Adrenal gland (tissue), 12 donors: ENCODE measurements around the gene AK5. TPM values are rescaled to one million over a fixed set of nuclear protein-coding genes. Genes with fewer than 3 reads are reported as not detected.

Experiments used
- DNase-seq, 7 donors: peaks; one replicate each; pipeline ENCODE4 v3.0.0-alpha.2; 2019 to 2020
- H3K27ac ChIP-seq, 5 donors: fragments of 200-600 bp; sonication (generic) in 4 of 5; 1 replicate in 3 of 5; 2 replicates in 2 of 5; pipeline versions ENCODE4 v1.5.1 to v1.8.0; 2016 to 2020; ENCODE audit warnings: mild to moderate bottlenecking in 1 of 5
- H3K27me3 ChIP-seq: fragments of 200-600 bp; 2 replicates; pipeline ENCODE4 v1.8.0; 2021
- H3K36me3 ChIP-seq, 2 donors: fragments of 200-600 bp; replicated peaks in 1 of 2; 1 replicate in 1 of 2; 2 replicates in 1 of 2; pipeline versions ENCODE4 v1.5.1 to v1.8.0; 2018 to 2022
- H3K4me1 ChIP-seq, 2 donors: fragments of 200-600 bp; replicated peaks in 1 of 2; 1 replicate in 1 of 2; 2 replicates in 1 of 2; pipeline versions ENCODE4 v1.5.1 to v1.8.0; 2018 to 2021
- H3K4me3 ChIP-seq, 4 donors: fragments of 200-600 bp; sonication (generic) in 3 of 4; one replicate each; pipeline ENCODE4 v1.5.1; 2016 to 2018
- H3K9me3 ChIP-seq, 3 donors: fragments of 200-600 bp; sonication (generic) in 1 of 3; replicated peaks in 1 of 3; 1 replicate in 2 of 3; 2 replicates in 1 of 3; pipeline versions ENCODE4 v1.5.1 to v1.8.0; 2016 to 2021
- POLR2A ChIP-seq, 2 donors: fragments of 450-650 bp; IDR thresholded peaks; one replicate each; pipeline ENCODE4 v1.6.1; 2017; ENCODE audit warnings: antibody characterized with exemption in 2 of 2, mild to moderate bottlenecking in 2 of 2, moderate library complexity in 1 of 2
- WGBS, 4 donors: extraction: QIAGEN DNeasy Blood & Tissue Kit in 2 of 4; methylation state at CpG; one replicate each; pipeline versions ENCODE4 v1.1.5 to v1.1.7; 2013 to 2017; 5-methylcytosine and 5-hydroxymethylcytosine counted together
- intact Hi-C, 2 donors: fragments of 100-400 bp; cut with DNase I; formaldehyde crosslinking; loops; one replicate each; pipeline versions ENCODE4 v1.14.1 to v1.15.0; 2022 to 2023
- polyA plus RNA-seq, 3 donors: library from polyadenylated mRNA; stranded (reverse); fragments of 200-250 nt in 2 of 3; fragments of 350-450 nt in 1 of 3; fragmentation: Illumina TruSeq in 1 of 3; extraction: RNeasy Lipid Tissue Mini Kit (QIAGEN cat#74804) in 1 of 3; gene quantifications; one replicate each; pipeline ENCODE4 v1.2.3, GENCODE V29; 2013 to 2014
- total RNA-seq, 9 donors: library from RNA; depleted of rRNA in 4 of 9; stranded (reverse); fragments of >200 nt in 4 of 9; fragments of 120-200 nt in 1 of 9; fragmentation: NEBNext Ultra II Directional in 1 of 9; extraction: Animal tissue kit (Norgen Biotek cat#: 25700) in 1 of 9; gene quantifications; one replicate each; pipeline versions ENCODE4 v1.1.0 to v1.2.4, GENCODE V29; 2013 to 2023
- TF ChIP-seq, protein P1 (sequence below), 6 experiments: fragments of 450-650 bp in 4 of 6; fragments of 200-600 bp in 2 of 6; sonication (generic) in 1 of 6; IDR thresholded peaks; 1 replicate in 5 of 6; 2 replicates in 1 of 6; pipeline versions ENCODE4 v1.5.1 to v1.8.0; 2016 to 2021; ENCODE audit warnings: antibody characterized with exemption in 6 of 6, mild to moderate bottlenecking in 2 of 6, moderate library complexity in 1 of 6
- donor health status: healthy with polysubstance abuse.
- donor health status: Bipolar disorder and iron deficiency.
- donor health status: DM: yes; HTN: yes; CAD: no.
- donor health status: DM: no; HTN: no; CAD: no.
- donor health status: DM: no; HTN: no; CAD: no.
- donor health status: DM: yes; HTN: yes; CAD: no.

AK5 gene
- total and polyA plus RNA-seq, 12 donors: 0.34 to 2.3 (median 1.1) TPM; not detected in 4

DNA sequence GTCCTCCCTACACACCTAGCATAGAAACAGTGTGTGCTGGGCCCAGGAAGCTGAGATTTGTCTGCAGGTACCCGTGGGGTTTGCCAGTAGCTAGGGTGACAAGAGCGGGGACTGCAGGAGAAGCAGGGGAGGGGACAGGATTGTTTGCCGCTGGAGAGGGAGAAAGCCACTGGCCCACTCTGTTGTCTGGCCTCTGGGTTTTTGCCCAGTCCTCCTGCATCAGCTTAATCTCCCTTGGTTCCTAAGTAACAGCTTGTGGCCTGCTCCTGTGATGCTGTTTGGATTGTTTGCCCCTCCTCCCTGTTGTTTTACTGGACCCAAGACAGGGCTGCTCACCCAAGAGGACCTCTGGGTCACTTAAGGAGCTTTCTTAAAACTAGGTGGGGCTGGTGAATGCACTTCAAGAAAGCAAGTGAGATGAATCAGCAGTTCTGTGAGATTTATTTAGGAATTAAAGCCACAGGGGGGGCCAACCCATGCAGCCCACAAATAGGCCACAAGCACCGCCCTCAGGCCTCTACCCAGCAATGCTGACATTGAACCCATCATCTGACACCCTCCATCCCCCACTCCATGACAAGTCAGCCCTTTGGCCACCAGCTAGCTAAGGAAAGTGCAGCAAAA lies 257.8 kb downstream of the AK5 start:
- H3K9me3 ChIP-seq: no peaks in the 10 kb centered on the region
- TF ChIP-seq, protein P1, sequence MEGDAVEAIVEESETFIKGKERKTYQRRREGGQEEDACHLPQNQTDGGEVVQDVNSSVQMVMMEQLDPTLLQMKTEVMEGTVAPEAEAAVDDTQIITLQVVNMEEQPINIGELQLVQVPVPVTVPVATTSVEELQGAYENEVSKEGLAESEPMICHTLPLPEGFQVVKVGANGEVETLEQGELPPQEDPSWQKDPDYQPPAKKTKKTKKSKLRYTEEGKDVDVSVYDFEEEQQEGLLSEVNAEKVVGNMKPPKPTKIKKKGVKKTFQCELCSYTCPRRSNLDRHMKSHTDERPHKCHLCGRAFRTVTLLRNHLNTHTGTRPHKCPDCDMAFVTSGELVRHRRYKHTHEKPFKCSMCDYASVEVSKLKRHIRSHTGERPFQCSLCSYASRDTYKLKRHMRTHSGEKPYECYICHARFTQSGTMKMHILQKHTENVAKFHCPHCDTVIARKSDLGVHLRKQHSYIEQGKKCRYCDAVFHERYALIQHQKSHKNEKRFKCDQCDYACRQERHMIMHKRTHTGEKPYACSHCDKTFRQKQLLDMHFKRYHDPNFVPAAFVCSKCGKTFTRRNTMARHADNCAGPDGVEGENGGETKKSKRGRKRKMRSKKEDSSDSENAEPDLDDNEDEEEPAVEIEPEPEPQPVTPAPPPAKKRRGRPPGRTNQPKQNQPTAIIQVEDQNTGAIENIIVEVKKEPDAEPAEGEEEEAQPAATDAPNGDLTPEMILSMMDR (IDR thresholded peaks at IDR 0.05): no peak
- no peak for TF ChIP-seq POLR2A (IDR thresholded peaks at IDR 0.05)
- no peaks in the 10 kb centered on the region for H3K4me1 ChIP-seq
- no peak overlapping the region for H3K4me3 ChIP-seq
- no peaks in the 10 kb centered on the region for H3K36me3 ChIP-seq
- intact Hi-C loops: loop anchor here in 1 of 2 donors (10.0 kb wide), 1 partner anchor 395 kb away; no protein-coding TSS in a partner anchor
- WGBS, 4 donors: 68 to 83% (median 72%) methylated on average over 3 to 4 of the region's 4 CpGs
- H3K27me3 ChIP-seq: no peaks in the 10 kb centered on the region
- H3K27ac ChIP-seq: no peak overlapping the region
- DNase-seq: peak in 1 of 7 donors; percentile 64

DNA sequence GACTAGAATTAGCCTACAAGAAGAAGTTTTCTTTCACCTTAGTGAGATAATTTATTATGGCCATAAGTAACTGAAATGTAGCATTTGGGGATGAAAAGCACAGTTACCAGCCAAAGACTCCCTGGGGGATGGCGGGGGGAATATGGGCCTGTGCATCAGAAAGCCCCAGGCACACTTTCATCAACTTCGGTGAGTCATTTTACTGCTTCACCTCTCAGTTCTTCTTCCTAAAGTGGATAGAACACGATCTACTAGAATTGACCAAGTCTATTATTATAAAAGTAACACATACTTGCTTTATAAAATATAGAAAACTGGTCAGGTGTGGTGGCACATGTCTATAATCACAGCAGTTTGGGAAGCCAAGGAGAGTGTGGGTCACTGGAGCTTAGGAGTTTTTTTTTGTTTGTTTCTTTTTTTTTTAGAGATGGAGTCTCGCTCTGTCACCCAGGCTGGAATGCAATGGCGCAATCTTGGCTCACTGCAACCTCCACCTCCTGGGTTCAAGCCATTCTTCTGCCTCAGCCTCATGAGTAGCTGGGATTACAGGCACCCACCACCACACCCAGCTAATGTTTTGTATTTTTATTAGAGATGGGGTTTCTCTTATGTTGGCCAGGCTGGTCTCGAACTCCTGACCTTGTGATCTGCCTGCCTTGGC lies 258.8 kb downstream of the AK5 start:
- H3K27ac ChIP-seq: no peak overlapping the region
- WGBS, 4 donors: 90 to 96% (median 91%) methylated on average over 6 of the region's 6 CpGs
- intact Hi-C loops: no loop called here

DNA sequence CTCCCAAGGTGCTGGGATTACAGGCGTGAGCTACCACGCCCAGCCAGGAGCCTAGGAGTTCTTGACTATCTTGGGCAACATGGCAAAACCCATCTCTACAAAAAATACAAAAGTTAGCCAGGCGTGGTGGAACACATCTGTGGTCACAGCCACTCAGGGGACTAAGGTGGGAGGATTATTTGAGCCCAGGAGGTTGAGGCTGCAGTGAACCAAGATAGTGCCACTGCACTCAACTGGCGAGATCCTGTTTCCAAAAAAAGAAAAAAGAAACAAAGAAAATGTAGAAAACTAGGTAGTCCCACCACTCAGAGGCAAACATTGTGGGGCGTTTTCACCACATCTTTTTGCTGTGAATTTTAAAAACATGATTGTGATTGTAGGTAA lies 259.3 kb downstream of the AK5 start:
- Histone ChIP-seq H3K9me3 (no peaks in the 10 kb centered on the region), H3K27me3 (no peaks in the 10 kb centered on the region), H3K36me3 (no peaks in the 10 kb centered on the region), H3K27ac (no peak overlapping the region), H3K4me3 (no peak overlapping the region), H3K4me1 (no peaks in the 10 kb centered on the region)
- WGBS, 4 donors: 86 to 93% (median 92%) methylated on average over 5 of the region's 5 CpGs
- intact Hi-C loops: no loop called here
- DNase-seq: no peak
- TF ChIP-seq, protein P1 (IDR thresholded peaks at IDR 0.05): no peak
- TF ChIP-seq POLR2A (IDR thresholded peaks at IDR 0.05): no peak

More for the DNA sequence above, 258.8 kb downstream of the AK5 start:
- Histone ChIP-seq H3K4me3 (no peak overlapping the region), H3K27me3 (no peaks in the 10 kb centered on the region), H3K36me3 (no peaks in the 10 kb centered on the region), H3K9me3 (no peaks in the 10 kb centered on the region), H3K4me1 (no peaks in the 10 kb centered on the region)
- DNase-seq: no peak
- TF ChIP-seq, protein P1 (IDR thresholded peaks at IDR 0.05): no peak
- TF ChIP-seq POLR2A (IDR thresholded peaks at IDR 0.05): no peak

DNA sequence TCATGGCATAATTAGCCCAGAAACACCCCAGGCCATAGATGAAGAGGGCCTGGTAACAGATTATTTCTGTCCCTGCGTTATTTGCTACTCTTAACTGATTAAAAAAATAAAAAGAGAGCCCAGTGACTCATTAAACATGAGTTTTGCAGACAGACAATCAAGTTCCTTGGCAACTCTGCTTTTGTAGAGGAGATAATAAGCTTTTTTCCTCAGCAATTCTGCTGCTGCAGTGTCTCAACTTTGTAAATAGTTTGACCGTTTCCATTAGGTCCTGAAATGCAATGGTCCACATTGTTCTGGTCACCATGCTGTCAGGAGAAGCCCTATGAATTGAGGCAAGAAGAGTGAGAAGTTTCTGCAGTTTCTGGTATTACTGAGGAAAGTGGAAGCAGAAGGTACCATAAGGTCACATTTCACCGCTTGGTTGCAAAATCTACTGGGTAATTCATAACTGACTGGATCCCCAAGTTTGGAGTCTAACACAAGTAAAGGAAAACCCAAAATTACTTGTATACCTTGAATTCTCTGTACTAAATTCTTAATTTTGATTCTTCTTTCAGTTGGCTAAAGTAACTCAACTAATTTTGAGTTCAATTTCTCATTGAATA lies 261.1 kb downstream of the AK5 start:
- no peak for DNase-seq
- WGBS, 4 donors: 35 to 58% (median 53%) methylated on average over 3 of the region's 3 CpGs
- Histone ChIP-seq H3K27ac (no peak overlapping the region), H3K27me3 (no peaks in the 10 kb centered on the region), H3K4me1 (no peaks in the 10 kb centered on the region), H3K36me3 (no peaks in the 10 kb centered on the region), H3K4me3 (no peak overlapping the region), H3K9me3 (no peaks in the 10 kb centered on the region)
- TF ChIP-seq, protein P1 (IDR thresholded peaks at IDR 0.05): no peak
- TF ChIP-seq POLR2A (IDR thresholded peaks at IDR 0.05): no peak
- intact Hi-C loops: no loop called here
